IMR-90 (cell line): ENCODE data around the gene OR6B1. TPM values are rescaled to one million over a fixed set of nuclear protein-coding genes. Genes with fewer than 3 reads are reported as not detected.

Source experiments
- ATAC-seq: fragments of 200-7000 bp; cut with Tn5 transposase; 2 replicates; pipeline ENCODE4 v1.9.1; 2020; ENCODE audit warnings: low read depth, mild to moderate bottlenecking, moderate library complexity
- BruUV-seq: library from RNA; stranded (reverse); fragments of 400-500 nt; replicated peaks from 2 replicates; lab custom pipeline; 2021; lab: Mats Ljungman, UMichigan
- CTCF ChIA-PET: fragments of 300-600 bp; formaldehyde crosslinking; extraction: SDS; loops from one replicate; lab custom pipeline; 2021; ENCODE audit warnings: antibody characterized with exemption; lab: Yijun Ruan, JAX
- POLR2A ChIA-PET: fragments of 300-600 bp; sonication (Branson Sonifier 250); formaldehyde crosslinking; loops from one replicate; lab custom pipeline; 2022; ENCODE audit warnings: antibody characterized with exemption; ENCODE audit not compliant: unreplicated experiment; lab: Charles Lee
- DNase-seq: peaks from one replicate; pipeline ENCODE4 v3.0.0; 2013
- H2AFZ ChIP-seq: replicated peaks from 2 replicates; pipeline ENCODE3; 2013; ENCODE audit warnings: low read length, mild to moderate bottlenecking; ENCODE audit not compliant: poor library complexity
- H2AK5ac ChIP-seq: 2 replicates; pipeline ENCODE4 v1.6.1; 2013; ENCODE audit warnings: low read depth, low read length, inconsistent platforms
- H2AK9ac ChIP-seq: replicated peaks from 2 replicates; pipeline ENCODE3; 2013; ENCODE audit warnings: mild to moderate bottlenecking, low read depth, low read length, moderate library complexity; ENCODE audit not compliant: poor library complexity
- H2BK120ac ChIP-seq: 2 replicates; pipeline ENCODE4 v1.6.1; 2013; ENCODE audit warnings: low read depth, low read length, inconsistent platforms
- H2BK15ac ChIP-seq: 3 replicates; pipeline ENCODE4 v1.6.1; 2013; ENCODE audit warnings: low read depth, low read length, inconsistent platforms
- H2BK20ac ChIP-seq: 2 replicates; pipeline ENCODE4 v1.6.1; 2013; ENCODE audit warnings: low read depth, mild to moderate bottlenecking, inconsistent platforms, low read length, moderate library complexity
- H2BK5ac ChIP-seq: 2 replicates; pipeline ENCODE4 v1.6.1; 2013; ENCODE audit warnings: mild to moderate bottlenecking, low read depth, low read length, inconsistent platforms; ENCODE audit not compliant: poor library complexity, severe bottlenecking
- H3K14ac ChIP-seq: replicated peaks from 2 replicates; pipeline ENCODE4 v1.6.1; 2013; ENCODE audit warnings: low read depth, low read length, inconsistent platforms
- H3K18ac ChIP-seq: 2 replicates; pipeline ENCODE4 v1.6.1; 2013; ENCODE audit warnings: low read depth, low read length, control low read depth
- H3K23ac ChIP-seq: 2 replicates; pipeline ENCODE4 v1.6.1; 2013; ENCODE audit warnings: low read depth, low read length, inconsistent platforms
- H3K27ac ChIP-seq: 2 replicates; pipeline ENCODE4 v1.5.1; 2013; ENCODE audit warnings: mild to moderate bottlenecking, control low read depth, low read length; ENCODE audit not compliant: insufficient read depth
- H3K27me3 ChIP-seq: 2 replicates; pipeline ENCODE4 v1.6.1; 2013; ENCODE audit warnings: low read length; ENCODE audit not compliant: control insufficient read depth, insufficient read depth
- H3K36me3 ChIP-seq: 2 replicates; pipeline ENCODE4 v1.6.1; 2013; ENCODE audit warnings: low read length, mixed read lengths; ENCODE audit not compliant: control insufficient read depth, insufficient read depth
- H3K4ac ChIP-seq: 2 replicates; pipeline ENCODE4 v1.6.1; 2013; ENCODE audit warnings: low read depth, low read length, inconsistent platforms
- H3K4me1 ChIP-seq: 2 replicates; pipeline ENCODE4 v1.6.1; 2013; ENCODE audit warnings: low read length, mixed read lengths; ENCODE audit not compliant: control insufficient read depth, insufficient read depth
- H3K4me2 ChIP-seq: 2 replicates; pipeline ENCODE4 v1.6.1; 2013; ENCODE audit warnings: low read depth, mild to moderate bottlenecking, control low read depth, low read length, moderate library complexity
- H3K4me3 ChIP-seq: 2 replicates; pipeline ENCODE4 v1.5.1; 2013; ENCODE audit warnings: low read depth, mild to moderate bottlenecking, control low read depth, low read length, moderate library complexity; ENCODE audit not compliant: insufficient read depth
- H3K56ac ChIP-seq: 2 replicates; pipeline ENCODE4 v1.6.1; 2013; ENCODE audit warnings: low read length, inconsistent platforms; ENCODE audit not compliant: insufficient read depth; ENCODE audit errors: extremely low read depth
- H3K79me1 ChIP-seq, 2 experiments: 2 replicates each; pipeline ENCODE4 v1.6.1; 2013; ENCODE audit warnings: low read length in 2 of 2, inconsistent platforms in 1 of 2, low read depth in 1 of 2
- H3K9ac ChIP-seq: 2 replicates; pipeline ENCODE4 v1.6.1; 2013; ENCODE audit warnings: low read depth, low read length, control low read depth
- H3K9me1 ChIP-seq: 2 replicates; pipeline ENCODE4 v1.6.1; 2013; ENCODE audit warnings: low read length, inconsistent platforms; ENCODE audit not compliant: insufficient read depth
- H3K9me3 ChIP-seq: 2 replicates; pipeline ENCODE4 v1.6.1; 2013; ENCODE audit warnings: low read length; ENCODE audit not compliant: control insufficient read depth, insufficient read depth
- H4K20me1 ChIP-seq: 2 replicates; pipeline ENCODE4 v1.6.1; 2013; ENCODE audit warnings: low read length, inconsistent platforms; ENCODE audit not compliant: insufficient read depth
- H4K5ac ChIP-seq: 2 replicates; pipeline ENCODE4 v1.6.1; 2013; ENCODE audit warnings: mild to moderate bottlenecking, low read depth, low read length, control low read depth
- H4K8ac ChIP-seq, 2 experiments: 2 replicates each; pipeline ENCODE4 v1.6.1; 2013; ENCODE audit warnings: low read depth in 2 of 2, low read length in 2 of 2, control low read depth in 1 of 2, inconsistent platforms in 1 of 2
- H4K91ac ChIP-seq: 2 replicates; pipeline ENCODE4 v1.6.1; 2013; ENCODE audit warnings: low read depth, low read length, inconsistent platforms; ENCODE audit not compliant: insufficient read depth
- BHLHE40 ChIP-seq: fragments of 150-350 bp; IDR thresholded peaks from 2 replicates; pipeline ENCODE4 v1.6.1; 2016; ENCODE audit warnings: mild to moderate bottlenecking, low read depth, low read length
- CHD1 ChIP-seq: IDR thresholded peaks from 2 replicates; pipeline ENCODE4 v1.6.1; 2012; ENCODE audit warnings: low read depth, low read length, improper control_type of control experiment
- FOS ChIP-seq: fragments of 150-350 bp; IDR thresholded peaks from 2 replicates; pipeline ENCODE4 v1.6.1; 2016; ENCODE audit warnings: low read depth, low read length
- RAD21 ChIP-seq: IDR thresholded peaks from 2 replicates; pipeline ENCODE4 v1.6.1; 2012; ENCODE audit warnings: low read length, improper control_type of control experiment
- RFX5 ChIP-seq: IDR thresholded peaks from 2 replicates; pipeline ENCODE4 v1.8.0; 2012; ENCODE audit warnings: low read depth, mild to moderate bottlenecking, low read length, moderate library complexity
- WGBS, 2 experiments: methylation state at CpG; one replicate each; pipeline versions ENCODE4 v1.1.5 to v1.1.7; 2013; ENCODE audit warnings: missing lambda C conversion rate in 2 of 2; ENCODE audit not compliant: insufficient read length in 1 of 2; ENCODE audit errors: extremely low coverage in 2 of 2; 5-methylcytosine and 5-hydroxymethylcytosine counted together
- dilution Hi-C: fragments of 300-500 bp; cut with HindIII; formaldehyde crosslinking; loops from one replicate; pipeline ENCODE4 v1.14.3; 2018; ENCODE audit warnings: low sequenced_read_pairs; ENCODE audit not compliant: unreplicated experiment
- in situ Hi-C: fragments of 300-500 bp; cut with MboI; formaldehyde crosslinking; loops from 3 replicates; pipeline ENCODE4 v1.14.3; 2019; ENCODE audit warnings: low sequenced_read_pairs, inconsistent platforms, mixed read lengths
- intact Hi-C: fragments of 100-400 bp; cut with micrococcal nuclease; formaldehyde crosslinking; loops from 2 replicates; pipeline ENCODE4 v1.10.0; 2022
- polyA plus RNA-seq, 3 experiments: library from polyadenylated mRNA; depleted of rRNA; stranded (reverse); fragments of >200 nt; gene quantifications; 2 replicates each; pipeline ENCODE4 v1.2.3, GENCODE V29; 2012; ENCODE audit warnings: low replicate concordance in 1 of 3
- total RNA-seq: library from RNA; depleted of rRNA; stranded (reverse); fragments of >200 nt; gene quantifications from 2 replicates; pipeline ENCODE4 v1.2.3, GENCODE V29; 2012
- TF ChIP-seq, protein P1 (sequence below): conservative IDR thresholded peaks from 2 replicates; pipeline ENCODE4 v1.5.1; 2012; ENCODE audit warnings: mild to moderate bottlenecking, low read depth, low read length, improper control_type of control experiment
- TF ChIP-seq, protein P2 (sequence below): fragments of 150-350 bp; IDR thresholded peaks from 2 replicates; pipeline ENCODE4 v1.6.1; 2016; ENCODE audit warnings: low read depth, mild to moderate bottlenecking, low read length, moderate library complexity, borderline replicate concordance

Gene OR6B1
- total and polyA plus RNA-seq, 2 of the 4 experiments (the other 2 are of a cell fraction), result not detected

DNA sequence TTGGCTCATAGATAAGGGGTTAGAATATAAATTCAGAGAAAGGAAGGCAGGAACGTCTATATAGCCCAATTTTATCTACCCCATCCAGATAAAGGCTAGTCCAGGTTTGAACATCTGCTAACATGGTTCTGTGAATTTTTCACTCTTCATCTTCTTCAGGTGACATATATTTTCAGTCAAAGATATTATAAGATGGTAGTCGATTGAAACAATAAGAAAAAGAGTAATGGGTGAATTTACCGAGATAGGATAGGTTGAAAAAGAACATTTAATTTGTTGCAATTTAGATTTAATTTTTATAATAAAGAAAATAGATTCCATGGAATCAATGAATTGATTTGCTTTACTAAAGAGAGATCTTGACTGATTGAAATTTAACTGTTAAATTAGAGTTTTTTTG, 45.6 kb upstream of the OR6B1 start, which contains the start of gene OR2F1:
TSS of gene OR2F1 (plus strand) at position 301 of the 400 bp plus-strand sequence. CDS start 5,127 bp downstream, outside the sequence.
- Histone ChIP-seq H3K4ac (no peak within 1 kb of the TSS), H2AFZ (no peak within 1 kb of the TSS), H3K9me3 (no peaks in the 10 kb centered on the region), H3K4me1 (peaks cover 3% of the 10 kb centered on the region; the same call in 1 of the 2 replicates), H3K4me3 (no peak within 1 kb of the TSS), H3K9ac (no peak within 1 kb of the TSS), H3K27ac (no peak within 1 kb of the TSS), H2AK9ac (no peak within 1 kb of the TSS), H2BK120ac (no peak within 1 kb of the TSS), H4K20me1 (no peaks in the 10 kb centered on the region), H4K5ac (no peak within 1 kb of the TSS), H3K36me3 (no peaks in the 10 kb centered on the region), H3K9me1 (no peaks in the 10 kb centered on the region), H3K14ac (no peak within 1 kb of the TSS), H3K27me3 (peaks cover 3% of the 10 kb centered on the region; the same call in 1 of the 2 replicates), H2AK5ac (no peak within 1 kb of the TSS), H3K56ac (no peak within 1 kb of the TSS), H2BK5ac (no peak within 1 kb of the TSS), H4K91ac (no peak within 1 kb of the TSS), H3K18ac (0 out of 2 replicates have a peak within 1 kb of the TSS, but pooled peaks have one; percentile 4), H2BK20ac (no peak within 1 kb of the TSS; the same call in 1 of the 2 replicates), H4K8ac (no peak within 1 kb of the TSS), H3K23ac (no peak within 1 kb of the TSS), H3K79me1 (no peaks in the 10 kb centered on the region), H3K4me2 (peak within 1 kb of the TSS; percentile 56), H2BK15ac (no peak within 1 kb of the TSS)
- intact Hi-C loops, result loop anchor here (5.0 kb wide), 1 partner anchor 33 kb away; no protein-coding TSS in a partner anchor
- ChIA-PET POLR2A (no interaction called here), CTCF (no interaction called here)
- no CpG with 5 or more reads among the region's 3 CpGs for WGBS, 2 experiments
- no peak for DNase-seq
- BruUV-seq, result no TSS peak
- in situ Hi-C loops, result no loop called here
- dilution Hi-C loops, result no loop called here
- no peak for TF ChIP-seq CHD1
- TF ChIP-seq BHLHE40, result no peak
- TF ChIP-seq, protein P1, sequence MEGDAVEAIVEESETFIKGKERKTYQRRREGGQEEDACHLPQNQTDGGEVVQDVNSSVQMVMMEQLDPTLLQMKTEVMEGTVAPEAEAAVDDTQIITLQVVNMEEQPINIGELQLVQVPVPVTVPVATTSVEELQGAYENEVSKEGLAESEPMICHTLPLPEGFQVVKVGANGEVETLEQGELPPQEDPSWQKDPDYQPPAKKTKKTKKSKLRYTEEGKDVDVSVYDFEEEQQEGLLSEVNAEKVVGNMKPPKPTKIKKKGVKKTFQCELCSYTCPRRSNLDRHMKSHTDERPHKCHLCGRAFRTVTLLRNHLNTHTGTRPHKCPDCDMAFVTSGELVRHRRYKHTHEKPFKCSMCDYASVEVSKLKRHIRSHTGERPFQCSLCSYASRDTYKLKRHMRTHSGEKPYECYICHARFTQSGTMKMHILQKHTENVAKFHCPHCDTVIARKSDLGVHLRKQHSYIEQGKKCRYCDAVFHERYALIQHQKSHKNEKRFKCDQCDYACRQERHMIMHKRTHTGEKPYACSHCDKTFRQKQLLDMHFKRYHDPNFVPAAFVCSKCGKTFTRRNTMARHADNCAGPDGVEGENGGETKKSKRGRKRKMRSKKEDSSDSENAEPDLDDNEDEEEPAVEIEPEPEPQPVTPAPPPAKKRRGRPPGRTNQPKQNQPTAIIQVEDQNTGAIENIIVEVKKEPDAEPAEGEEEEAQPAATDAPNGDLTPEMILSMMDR, result no peak
- no peak for TF ChIP-seq RFX5
- TF ChIP-seq RAD21, result no peak
- TF ChIP-seq, protein P2, sequence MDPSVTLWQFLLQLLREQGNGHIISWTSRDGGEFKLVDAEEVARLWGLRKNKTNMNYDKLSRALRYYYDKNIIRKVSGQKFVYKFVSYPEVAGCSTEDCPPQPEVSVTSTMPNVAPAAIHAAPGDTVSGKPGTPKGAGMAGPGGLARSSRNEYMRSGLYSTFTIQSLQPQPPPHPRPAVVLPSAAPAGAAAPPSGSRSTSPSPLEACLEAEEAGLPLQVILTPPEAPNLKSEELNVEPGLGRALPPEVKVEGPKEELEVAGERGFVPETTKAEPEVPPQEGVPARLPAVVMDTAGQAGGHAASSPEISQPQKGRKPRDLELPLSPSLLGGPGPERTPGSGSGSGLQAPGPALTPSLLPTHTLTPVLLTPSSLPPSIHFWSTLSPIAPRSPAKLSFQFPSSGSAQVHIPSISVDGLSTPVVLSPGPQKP, result no peak
- TF ChIP-seq FOS, result no peak
- ATAC-seq, result no peak
